Peyer's patch (tissue), 4 donors: ENCODE results near the gene BRAF.

Experiments used
- CTCF ChIP-seq, 6 experiments: fragments of 450-650 bp in 4 of 6; fragments of 200-600 bp in 2 of 6; sonication (generic) in 1 of 6; IDR thresholded peaks; one replicate each; pipeline ENCODE4 v1.5.1; 2017 to 2019; ENCODE audit warnings: antibody characterized with exemption in 6 of 6, mild to moderate bottlenecking in 3 of 6, moderate library complexity in 1 of 6
- POLR2A ChIP-seq, 2 donors: fragments of 450-650 bp; IDR thresholded peaks; one replicate each; pipeline ENCODE4 v1.5.1; 2017; ENCODE audit warnings: antibody characterized with exemption in 2 of 2, mild to moderate bottlenecking in 2 of 2, moderate library complexity in 2 of 2

GRCh38 chr7:140922741-140923345 lies 1.9 kb downstream of the BRAF start:
- TF ChIP-seq CTCF (IDR thresholded peaks at IDR 0.05) (no peak), POLR2A (IDR thresholded peaks at IDR 0.05) (no peak)
